ENCODE results near the gene ARHGAP5. TPM values are rescaled to one million over a fixed set of nuclear protein-coding genes. Genes with fewer than 3 reads are reported as not detected.

The ARHGAP5 gene
- total RNA-seq, 2 donors from 2014 or later, result 52.7 to 58.4 TPM

GRCh38 chr14:32167907-32168306, 90.8 kb downstream of the ARHGAP5 start:
- no peaks in the 10 kb centered on the region for H3K9me3 ChIP-seq
- TF ChIP-seq CTCF (IDR thresholded peaks at IDR 0.05), result no peak
- no peak for TF ChIP-seq POLR2A (IDR thresholded peaks at IDR 0.05)
- intact Hi-C loops (cut with DNase I), result no loop called here
- H3K27ac ChIP-seq, result no peak overlapping the region
- H3K4me3 ChIP-seq, result no peak overlapping the region
- DNase-seq (no peak), ATAC-seq (no peak)
- 79 to 82% methylated on average over 2 to 3 of the region's 3 CpGs for WGBS, 2 donors
- no peaks in the 10 kb centered on the region for H3K27me3 ChIP-seq
- no peaks in the 10 kb centered on the region for H3K4me1 ChIP-seq
- H3K36me3 ChIP-seq (replicated peaks in 1 of 2; ENCODE audit: insufficient read depth in 1 of 2, low read depth in 2 of 2), result no peaks in the 10 kb centered on the region

DNA sequence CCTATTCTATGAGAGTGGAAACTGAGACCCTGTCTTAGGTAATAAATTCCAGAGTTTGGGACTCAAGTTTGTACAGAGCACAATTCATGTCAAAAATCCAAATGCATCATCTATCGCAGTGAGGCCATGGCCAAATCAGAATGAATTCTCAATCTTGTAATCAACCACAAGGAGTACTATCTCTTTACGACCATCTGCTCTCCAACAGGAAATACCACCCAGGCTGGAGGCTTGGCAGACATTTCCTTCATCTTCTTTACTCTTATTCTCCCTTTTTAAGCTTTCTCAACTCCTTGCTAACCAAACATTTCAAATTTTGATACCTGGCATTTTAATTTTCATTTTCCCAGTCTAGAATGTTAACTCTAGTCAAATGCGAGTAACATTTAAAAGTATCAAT, 92.1 kb downstream of the ARHGAP5 start:
- no peaks in the 10 kb centered on the region for H3K4me1 ChIP-seq
- H3K27ac ChIP-seq, result no peak overlapping the region
- ATAC-seq (no peak), DNase-seq (no peak)
- H3K36me3 ChIP-seq (replicated peaks in 1 of 2; ENCODE audit: insufficient read depth in 1 of 2, low read depth in 2 of 2), result no peaks in the 10 kb centered on the region
- no peaks in the 10 kb centered on the region for H3K27me3 ChIP-seq
- no peak for TF ChIP-seq POLR2A (IDR thresholded peaks at IDR 0.05)
- TF ChIP-seq CTCF (IDR thresholded peaks at IDR 0.05), result no peak
- no peaks in the 10 kb centered on the region for H3K9me3 ChIP-seq
- H3K4me3 ChIP-seq, result no peak overlapping the region
- intact Hi-C loops (cut with DNase I), result no loop called here
- WGBS, 2 donors, result 80 to 90% methylated on average over 3 of the region's 3 CpGs

GRCh38 chr14:32171469-32171868, 94.4 kb downstream of the ARHGAP5 start:
- TF ChIP-seq POLR2A (IDR thresholded peaks at IDR 0.05) (no peak), CTCF (IDR thresholded peaks at IDR 0.05) (no peak)
- DNase-seq (no peak), ATAC-seq (no peak)
- Histone ChIP-seq H3K36me3 (replicated peaks in 1 of 2; ENCODE audit: insufficient read depth in 1 of 2, low read depth in 2 of 2) (no peaks in the 10 kb centered on the region), H3K4me1 (no peaks in the 10 kb centered on the region), H3K4me3 (no peak overlapping the region), H3K27me3 (no peaks in the 10 kb centered on the region), H3K9me3 (no peaks in the 10 kb centered on the region), H3K27ac (no peak overlapping the region)
- intact Hi-C loops (cut with DNase I), result no loop called here
- 67 to 85% methylated on average over 5 of the region's 5 CpGs for WGBS, 2 donors

DNA sequence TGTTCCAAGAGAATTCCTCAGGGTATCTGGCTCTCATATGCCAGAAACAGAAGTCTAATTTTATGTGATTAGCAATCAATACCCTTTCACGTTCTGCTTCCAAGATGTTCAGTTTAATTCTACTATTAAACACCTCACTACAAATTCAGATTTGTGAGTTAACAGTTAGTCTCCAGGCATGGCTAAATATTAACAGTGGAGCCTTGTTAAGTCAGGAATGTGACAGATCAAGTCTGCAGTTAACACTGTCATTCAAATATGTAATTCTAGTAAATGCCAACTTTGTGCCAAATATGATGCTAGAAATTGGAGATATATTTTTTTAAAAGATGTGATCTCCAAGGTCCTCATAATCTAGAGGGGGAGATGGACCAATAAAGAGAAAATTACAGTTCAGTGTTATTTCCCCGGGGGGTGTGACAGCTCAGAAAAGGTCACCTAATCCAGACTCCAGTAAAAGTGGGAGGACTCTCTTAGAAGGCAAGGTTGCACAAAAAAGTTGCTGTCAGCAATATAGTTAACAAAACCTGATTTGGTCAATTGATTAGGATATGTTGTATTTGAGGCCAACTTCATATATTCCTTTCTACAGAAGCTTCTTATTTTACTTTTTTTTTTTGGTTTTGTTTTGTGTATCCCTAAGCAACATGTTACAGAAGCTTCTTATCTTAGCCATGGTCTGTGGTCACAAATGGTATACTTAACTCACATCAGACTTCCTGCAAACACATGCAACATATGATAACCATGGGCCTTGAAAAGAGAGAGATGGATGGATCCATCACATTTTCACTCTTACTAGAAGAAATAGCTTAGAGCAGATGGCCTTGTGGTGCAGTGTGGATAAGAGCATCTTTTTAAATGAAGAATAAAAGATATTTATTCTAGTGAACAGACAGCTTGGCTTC, 106.3 kb downstream of the ARHGAP5 start:
- Histone ChIP-seq H3K27me3 (no peaks in the 10 kb centered on the region), H3K36me3 (replicated peaks in 1 of 2; ENCODE audit: insufficient read depth in 1 of 2, low read depth in 2 of 2) (no peaks in the 10 kb centered on the region), H3K4me1 (no peaks in the 10 kb centered on the region), H3K9me3 (no peaks in the 10 kb centered on the region), H3K4me3 (no peak overlapping the region), H3K27ac (no peak overlapping the region)
- ATAC-seq (peak; percentile 60), DNase-seq (no peak)
- TF ChIP-seq CTCF (IDR thresholded peaks at IDR 0.05), result no peak
- no peak for TF ChIP-seq POLR2A (IDR thresholded peaks at IDR 0.05)
- intact Hi-C loops (cut with DNase I), result no loop called here
- 25 to 30% methylated on average over 2 of the region's 2 CpGs for WGBS, 2 donors

DNA sequence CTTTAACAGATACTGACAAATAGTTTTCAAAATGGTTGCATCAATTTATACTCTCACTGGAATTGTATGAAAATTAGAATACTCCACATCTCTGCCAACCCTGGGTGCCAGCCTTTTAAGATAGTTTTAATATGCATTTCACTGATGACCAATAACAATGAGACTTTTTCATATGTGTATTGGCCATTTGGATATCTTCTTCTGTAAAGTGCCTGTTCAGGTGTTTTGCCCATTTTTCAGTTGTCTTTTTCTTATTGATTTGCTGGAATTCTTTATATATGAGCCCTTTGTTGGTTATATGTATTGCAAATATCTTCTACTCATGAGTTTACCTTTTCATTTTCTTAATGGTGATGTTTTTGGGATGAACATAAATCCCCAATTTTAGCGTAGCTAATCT, 108.0 kb downstream of the ARHGAP5 start:
- Histone ChIP-seq H3K27ac (no peak overlapping the region), H3K4me3 (no peak overlapping the region), H3K36me3 (replicated peaks in 1 of 2; ENCODE audit: insufficient read depth in 1 of 2, low read depth in 2 of 2) (no peaks in the 10 kb centered on the region), H3K4me1 (no peaks in the 10 kb centered on the region), H3K27me3 (no peaks in the 10 kb centered on the region), H3K9me3 (no peaks in the 10 kb centered on the region)
- intact Hi-C loops (cut with DNase I), result no loop called here
- 90 to 93% methylated on average over 1 of the region's 1 CpG for WGBS, 2 donors
- DNase-seq, result no peak
- TF ChIP-seq POLR2A (IDR thresholded peaks at IDR 0.05) (no peak), CTCF (IDR thresholded peaks at IDR 0.05) (no peak)
- no peak for ATAC-seq

Measured in body of pancreas (tissue), 4 donors.